ENCODE results near the gene SNAPC2. TPM values are rescaled to one million over a fixed set of nuclear protein-coding genes. Genes with fewer than 3 reads are reported as not detected.

The SNAPC2 gene
- total RNA-seq, 1 experiment from 2014 or later: 63.0 TPM

DNA sequence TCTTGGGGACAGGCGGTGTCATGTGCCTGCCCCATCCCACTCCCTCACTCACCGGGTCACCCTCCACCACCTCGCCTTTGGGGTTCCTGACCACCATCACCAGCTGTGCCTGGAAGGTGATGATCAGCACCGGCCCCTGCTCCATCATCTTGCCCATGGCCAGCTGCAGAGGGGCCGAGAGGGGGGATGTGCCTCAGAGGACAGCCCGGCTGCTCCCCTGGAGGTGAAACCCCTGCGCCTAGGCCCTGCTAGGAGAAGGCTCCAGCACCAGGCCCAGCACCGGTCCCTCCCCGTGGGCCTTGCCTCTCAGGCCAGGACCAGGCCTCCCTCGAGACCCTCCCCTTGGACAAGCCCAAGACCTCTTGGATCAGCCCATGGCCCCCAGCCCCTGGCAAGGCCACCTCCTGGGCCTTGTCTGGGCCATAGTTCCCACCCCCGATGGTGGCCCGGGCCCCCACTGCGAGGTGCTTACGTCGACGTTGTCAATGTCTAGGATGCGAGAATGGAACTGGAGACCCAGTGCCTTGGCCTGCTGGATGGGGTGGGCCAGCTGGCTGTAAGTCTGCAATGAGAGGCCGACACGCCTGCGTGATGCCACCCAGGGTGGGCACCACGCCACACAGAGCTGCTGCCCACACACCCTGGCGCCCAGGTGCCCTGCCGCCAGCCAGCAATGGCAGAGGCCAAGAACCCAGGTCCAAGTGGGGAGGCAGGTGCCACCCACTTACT lies 7.6 kb downstream of the SNAPC2 start:
- CTCF ChIA-PET: interaction anchor here (0.7 kb wide), 1 partner anchor 339 kb away, joined by 3 read pairs; no protein-coding TSS in a partner anchor
- ATAC-seq (no peak), DNase-seq (ENCODE audit: low read depth, low spot score) (no peak)
- intact Hi-C loops (cut with micrococcal nuclease; ENCODE audit: unreplicated experiment): no loop called here
- no peaks in the 10 kb centered on the region for H3K9me3 ChIP-seq (ENCODE audit: control insufficient read depth, insufficient read depth, low read depth, low read length)
- no peaks in the 10 kb centered on the region for H3K27me3 ChIP-seq (ENCODE audit: control insufficient read depth, insufficient read depth, low read length)
- in situ Hi-C loops (cut with HindIII; ENCODE audit: low pct_unique_long_range_greater_than_20kb, low sequenced_read_pairs): no loop called here
- POLR2A ChIA-PET: interaction anchor here (0.6 kb wide), 1 partner anchor 863 kb away, joined by 8 read pairs; no protein-coding TSS in a partner anchor
- TF ChIP-seq POLR2AphosphoS5 (IDR thresholded peaks at IDR 0.05; ENCODE audit: low read depth, low read length): 0 out of 2 replicates have a peak, but pooled peaks have one; percentile 28
- TF ChIP-seq, protein P1, sequence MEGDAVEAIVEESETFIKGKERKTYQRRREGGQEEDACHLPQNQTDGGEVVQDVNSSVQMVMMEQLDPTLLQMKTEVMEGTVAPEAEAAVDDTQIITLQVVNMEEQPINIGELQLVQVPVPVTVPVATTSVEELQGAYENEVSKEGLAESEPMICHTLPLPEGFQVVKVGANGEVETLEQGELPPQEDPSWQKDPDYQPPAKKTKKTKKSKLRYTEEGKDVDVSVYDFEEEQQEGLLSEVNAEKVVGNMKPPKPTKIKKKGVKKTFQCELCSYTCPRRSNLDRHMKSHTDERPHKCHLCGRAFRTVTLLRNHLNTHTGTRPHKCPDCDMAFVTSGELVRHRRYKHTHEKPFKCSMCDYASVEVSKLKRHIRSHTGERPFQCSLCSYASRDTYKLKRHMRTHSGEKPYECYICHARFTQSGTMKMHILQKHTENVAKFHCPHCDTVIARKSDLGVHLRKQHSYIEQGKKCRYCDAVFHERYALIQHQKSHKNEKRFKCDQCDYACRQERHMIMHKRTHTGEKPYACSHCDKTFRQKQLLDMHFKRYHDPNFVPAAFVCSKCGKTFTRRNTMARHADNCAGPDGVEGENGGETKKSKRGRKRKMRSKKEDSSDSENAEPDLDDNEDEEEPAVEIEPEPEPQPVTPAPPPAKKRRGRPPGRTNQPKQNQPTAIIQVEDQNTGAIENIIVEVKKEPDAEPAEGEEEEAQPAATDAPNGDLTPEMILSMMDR (IDR thresholded peaks at IDR 0.05): no peak
- BruUV-seq (replicated peaks): no TSS peak
- peaks cover 54% of the 10 kb centered on the region for H3K4me1 ChIP-seq (ENCODE audit: control insufficient read depth, insufficient read depth, low read length)
- H3K36me3 ChIP-seq (ENCODE audit: control insufficient read depth, insufficient read depth, low read length): no peaks in the 10 kb centered on the region; the same call in 1 of the 2 replicates
- H3K27ac ChIP-seq (ENCODE audit: low read length): peak overlapping the region; percentile 82
- no peak overlapping the region for H3K4me3 ChIP-seq (ENCODE audit: low read depth in 2 of 2, low read length in 2 of 2)

DNA sequence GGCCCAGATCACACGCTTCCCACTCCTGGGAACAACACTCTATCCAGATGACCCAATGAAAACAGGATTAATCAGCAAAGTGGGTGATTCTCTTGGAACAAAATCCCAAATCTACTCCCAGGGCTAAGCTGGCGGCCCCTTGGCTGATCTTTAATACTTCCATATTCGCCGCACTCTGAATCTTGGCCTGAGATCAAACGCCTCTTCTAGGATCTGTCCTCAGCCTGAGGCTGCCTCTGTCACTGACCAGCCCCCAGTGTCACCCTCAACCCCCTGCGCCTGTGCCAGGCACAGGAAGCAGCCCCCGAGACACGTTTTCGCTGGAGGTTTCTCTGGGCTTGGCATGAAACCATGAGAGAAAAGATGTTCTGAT lies 8.2 kb downstream of the SNAPC2 start:
- Histone ChIP-seq H3K36me3 (ENCODE audit: control insufficient read depth, insufficient read depth, low read length) (no peaks in the 10 kb centered on the region; the same call in 1 of the 2 replicates), H3K9me3 (ENCODE audit: control insufficient read depth, insufficient read depth, low read depth, low read length) (no peaks in the 10 kb centered on the region), H3K27ac (ENCODE audit: low read length) (peak overlapping the region; percentile 82), H3K27me3 (ENCODE audit: control insufficient read depth, insufficient read depth, low read length) (no peaks in the 10 kb centered on the region), H3K4me1 (ENCODE audit: control insufficient read depth, insufficient read depth, low read length) (peaks cover 52% of the 10 kb centered on the region), H3K4me3 (ENCODE audit: low read depth in 2 of 2, low read length in 2 of 2) (no peak overlapping the region)
- in situ Hi-C loops (cut with HindIII; ENCODE audit: low pct_unique_long_range_greater_than_20kb, low sequenced_read_pairs): no loop called here
- ChIA-PET POLR2A (no interaction called here), CTCF (interaction anchor here (0.7 kb wide), 1 partner anchor 339 kb away, joined by 3 read pairs; no protein-coding TSS in a partner anchor)
- TF ChIP-seq, protein P1 (IDR thresholded peaks at IDR 0.05): no peak
- TF ChIP-seq, protein P2, sequence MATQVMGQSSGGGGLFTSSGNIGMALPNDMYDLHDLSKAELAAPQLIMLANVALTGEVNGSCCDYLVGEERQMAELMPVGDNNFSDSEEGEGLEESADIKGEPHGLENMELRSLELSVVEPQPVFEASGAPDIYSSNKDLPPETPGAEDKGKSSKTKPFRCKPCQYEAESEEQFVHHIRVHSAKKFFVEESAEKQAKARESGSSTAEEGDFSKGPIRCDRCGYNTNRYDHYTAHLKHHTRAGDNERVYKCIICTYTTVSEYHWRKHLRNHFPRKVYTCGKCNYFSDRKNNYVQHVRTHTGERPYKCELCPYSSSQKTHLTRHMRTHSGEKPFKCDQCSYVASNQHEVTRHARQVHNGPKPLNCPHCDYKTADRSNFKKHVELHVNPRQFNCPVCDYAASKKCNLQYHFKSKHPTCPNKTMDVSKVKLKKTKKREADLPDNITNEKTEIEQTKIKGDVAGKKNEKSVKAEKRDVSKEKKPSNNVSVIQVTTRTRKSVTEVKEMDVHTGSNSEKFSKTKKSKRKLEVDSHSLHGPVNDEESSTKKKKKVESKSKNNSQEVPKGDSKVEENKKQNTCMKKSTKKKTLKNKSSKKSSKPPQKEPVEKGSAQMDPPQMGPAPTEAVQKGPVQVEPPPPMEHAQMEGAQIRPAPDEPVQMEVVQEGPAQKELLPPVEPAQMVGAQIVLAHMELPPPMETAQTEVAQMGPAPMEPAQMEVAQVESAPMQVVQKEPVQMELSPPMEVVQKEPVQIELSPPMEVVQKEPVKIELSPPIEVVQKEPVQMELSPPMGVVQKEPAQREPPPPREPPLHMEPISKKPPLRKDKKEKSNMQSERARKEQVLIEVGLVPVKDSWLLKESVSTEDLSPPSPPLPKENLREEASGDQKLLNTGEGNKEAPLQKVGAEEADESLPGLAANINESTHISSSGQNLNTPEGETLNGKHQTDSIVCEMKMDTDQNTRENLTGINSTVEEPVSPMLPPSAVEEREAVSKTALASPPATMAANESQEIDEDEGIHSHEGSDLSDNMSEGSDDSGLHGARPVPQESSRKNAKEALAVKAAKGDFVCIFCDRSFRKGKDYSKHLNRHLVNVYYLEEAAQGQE (IDR thresholded peaks at IDR 0.05; ENCODE audit: insufficient read depth in 1 of 2, low read depth in 2 of 2, low read length in 1 of 2): no peak
- TF ChIP-seq POLR2AphosphoS5 (IDR thresholded peaks at IDR 0.05; ENCODE audit: low read depth, low read length): no peak
- peak; percentile 74 for TF ChIP-seq TCF7L2 (IDR thresholded peaks at IDR 0.05; ENCODE audit: low read depth, low read length)
- intact Hi-C loops (cut with micrococcal nuclease; ENCODE audit: unreplicated experiment): no loop called here
- ATAC-seq (no peak), DNase-seq (ENCODE audit: low read depth, low spot score) (no peak)
- BruUV-seq (replicated peaks): no TSS peak

All from Panc1 (cell line).